ENCODE data around the gene KDELR3. TPM values are rescaled to one million over a fixed set of nuclear protein-coding genes. Genes with fewer than 3 reads are reported as not detected.

The KDELR3 gene
- total RNA-seq, 1 donor from 2014 or later, result 7.1 TPM

GRCh38 chr22:38510416-38510970 is 42.6 kb downstream of the KDELR3 start:
- Histone ChIP-seq H3K36me3 (ENCODE audit: control insufficient read depth, insufficient read depth, low read length) (no peaks in the 10 kb centered on the region), H3K27me3 (ENCODE audit: control insufficient read depth, insufficient read depth, low read length) (no peaks in the 10 kb centered on the region), H3K4me3 (ENCODE audit: low read depth, low read length) (no peak overlapping the region)
- TF ChIP-seq CTCF (IDR thresholded peaks at IDR 0.05; ENCODE audit: insufficient read depth, low read length, severe bottlenecking), result no peak
- FAIRE-seq, result no peak
- no peak for DNase-seq (ENCODE audit: low read depth)

- DNase-seq (ENCODE audit: low read depth) (no peak), FAIRE-seq (no peak)
- TF ChIP-seq CTCF (IDR thresholded peaks at IDR 0.05; ENCODE audit: insufficient read depth, low read length, severe bottlenecking), result peak; percentile 25
- H3K4me3 ChIP-seq (ENCODE audit: low read depth, low read length), result no peak overlapping the region
- no peaks in the 10 kb centered on the region for H3K27me3 ChIP-seq (ENCODE audit: control insufficient read depth, insufficient read depth, low read length)
- H3K36me3 ChIP-seq (ENCODE audit: control insufficient read depth, insufficient read depth, low read length), result no peaks in the 10 kb centered on the region
Measured at GRCh38 chr22:38513063-38513462, 45.2 kb downstream of the KDELR3 start.

GRCh38 chr22:38518620-38519019 is 50.7 kb downstream of the KDELR3 start:
- DNase-seq (ENCODE audit: low read depth) (no peak), FAIRE-seq (no peak)
- no peaks in the 10 kb centered on the region for H3K27me3 ChIP-seq (ENCODE audit: control insufficient read depth, insufficient read depth, low read length)
- H3K36me3 ChIP-seq (ENCODE audit: control insufficient read depth, insufficient read depth, low read length), result no peaks in the 10 kb centered on the region
- no peak overlapping the region for H3K4me3 ChIP-seq (ENCODE audit: low read depth, low read length)
- no peak for TF ChIP-seq CTCF (IDR thresholded peaks at IDR 0.05; ENCODE audit: insufficient read depth, low read length, severe bottlenecking)

GRCh38 chr22:38519453-38520250 is 51.8 kb downstream of the KDELR3 start:
- Histone ChIP-seq H3K27me3 (ENCODE audit: control insufficient read depth, insufficient read depth, low read length) (no peaks in the 10 kb centered on the region), H3K36me3 (ENCODE audit: control insufficient read depth, insufficient read depth, low read length) (no peaks in the 10 kb centered on the region), H3K4me3 (ENCODE audit: low read depth, low read length) (no peak overlapping the region)
- FAIRE-seq, result no peak
- no peak for TF ChIP-seq CTCF (IDR thresholded peaks at IDR 0.05; ENCODE audit: insufficient read depth, low read length, severe bottlenecking)
- DNase-seq (ENCODE audit: low read depth), result no peak

GRCh38 chr22:38523029-38523428 is 55.1 kb downstream of the KDELR3 start:
- DNase-seq (ENCODE audit: low read depth) (no peak), FAIRE-seq (no peak)
- H3K4me3 ChIP-seq (ENCODE audit: low read depth, low read length), result no peak overlapping the region
- no peak for TF ChIP-seq CTCF (IDR thresholded peaks at IDR 0.05; ENCODE audit: insufficient read depth, low read length, severe bottlenecking)
- no peaks in the 10 kb centered on the region for H3K36me3 ChIP-seq (ENCODE audit: control insufficient read depth, insufficient read depth, low read length)
- no peaks in the 10 kb centered on the region for H3K27me3 ChIP-seq (ENCODE audit: control insufficient read depth, insufficient read depth, low read length)

All from bronchial epithelial cell (primary cell).